HK-2 (cell line): ENCODE results near the gene G6PC1.
"Not testable (repeated sequence)": the region's sequence is repeated elsewhere in the genome, so short reads cannot be mapped to it uniquely, and the experiment has no call there.

ENCODE experiments used
- DNase-seq: peaks from one replicate; pipeline ENCODE4 v3.0.0-alpha.2; 2018; ENCODE audit not compliant: unreplicated experiment

G6PC1 gene

DNA sequence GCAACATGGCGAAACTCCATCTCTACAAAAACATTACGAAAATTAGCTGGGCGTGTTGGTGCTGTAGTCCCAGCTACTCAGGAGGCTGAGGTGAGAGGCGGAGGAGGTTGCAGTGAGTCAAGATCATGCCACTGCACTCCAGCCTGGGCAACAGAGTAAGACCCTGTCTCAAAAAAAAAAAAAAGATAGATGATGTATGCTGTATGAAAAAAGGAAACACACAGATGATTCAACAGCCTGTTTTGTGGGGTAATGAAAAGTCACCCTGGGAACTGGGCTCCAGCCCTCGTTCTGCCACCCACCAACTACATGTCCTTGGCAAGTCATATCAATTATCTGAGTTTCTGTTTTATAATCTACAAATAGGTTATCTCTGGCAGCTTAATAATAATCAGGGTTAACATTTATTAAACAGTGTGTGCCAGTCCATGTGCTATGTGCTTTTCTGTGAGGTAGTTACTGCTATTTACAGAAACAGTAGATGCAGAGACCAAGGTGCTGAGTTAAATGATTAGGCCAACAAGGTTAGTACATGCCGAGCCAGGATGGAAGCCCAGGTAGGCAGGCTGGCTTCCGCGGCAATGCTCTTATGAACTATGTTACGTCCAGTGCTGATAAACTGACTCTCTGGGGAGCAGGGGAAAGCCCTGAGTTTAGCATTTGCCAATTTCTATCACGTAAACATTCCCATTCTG, 1.1 kb downstream of the G6PC1 start:
- DNase-seq = no peak

DNA sequence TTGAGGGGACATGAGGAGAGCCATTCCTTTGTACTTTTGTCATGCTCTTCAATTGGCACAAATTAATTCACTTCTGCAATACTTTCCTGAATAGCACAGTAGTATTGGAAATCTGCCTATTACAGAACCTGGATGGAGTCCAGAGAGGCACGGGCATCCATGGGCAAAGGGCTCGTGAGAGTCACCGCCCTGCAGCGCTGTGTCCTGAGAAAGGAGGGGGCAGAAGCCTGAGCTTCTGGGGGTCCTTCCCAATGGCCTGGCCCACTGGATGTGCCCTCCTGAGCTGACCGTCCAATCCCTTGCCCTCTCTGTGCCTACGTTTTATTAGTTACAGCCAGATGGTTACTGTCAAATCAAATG, 3.5 kb downstream of the G6PC1 start:
- no peak for DNase-seq

DNA sequence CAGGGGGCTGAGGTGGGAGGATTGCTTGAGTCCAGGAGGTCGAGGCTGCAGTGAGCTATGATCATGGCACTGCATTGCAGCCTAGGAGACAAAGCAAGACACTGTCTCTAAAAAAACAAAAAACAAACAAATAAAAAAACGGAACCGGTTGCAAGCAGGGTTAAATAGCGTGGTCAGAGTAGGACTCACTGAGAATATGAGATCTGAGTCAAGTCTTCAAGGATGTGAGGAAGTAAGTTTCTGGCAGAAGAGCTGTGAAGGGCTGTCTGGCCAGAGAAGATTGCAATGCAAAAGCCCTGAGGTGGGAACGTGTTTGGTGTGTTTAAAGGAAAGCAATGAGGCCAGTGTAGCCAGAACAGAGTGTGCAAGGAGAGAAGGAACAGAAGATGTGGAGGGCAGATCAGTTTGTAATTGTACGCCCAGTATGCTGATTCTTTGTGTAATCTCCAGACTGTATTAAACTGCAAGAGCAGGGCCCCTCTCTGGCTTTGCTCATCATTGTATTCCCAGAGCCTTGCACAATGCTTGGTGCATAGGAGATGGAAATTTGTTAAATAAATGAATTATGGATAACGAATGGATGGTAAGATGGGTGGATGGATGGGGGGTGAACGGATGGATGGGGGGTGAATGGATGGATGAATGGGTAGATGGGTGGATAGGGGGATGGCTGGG, 6.3 kb downstream of the G6PC1 start:
- DNase-seq = no peak

DNA sequence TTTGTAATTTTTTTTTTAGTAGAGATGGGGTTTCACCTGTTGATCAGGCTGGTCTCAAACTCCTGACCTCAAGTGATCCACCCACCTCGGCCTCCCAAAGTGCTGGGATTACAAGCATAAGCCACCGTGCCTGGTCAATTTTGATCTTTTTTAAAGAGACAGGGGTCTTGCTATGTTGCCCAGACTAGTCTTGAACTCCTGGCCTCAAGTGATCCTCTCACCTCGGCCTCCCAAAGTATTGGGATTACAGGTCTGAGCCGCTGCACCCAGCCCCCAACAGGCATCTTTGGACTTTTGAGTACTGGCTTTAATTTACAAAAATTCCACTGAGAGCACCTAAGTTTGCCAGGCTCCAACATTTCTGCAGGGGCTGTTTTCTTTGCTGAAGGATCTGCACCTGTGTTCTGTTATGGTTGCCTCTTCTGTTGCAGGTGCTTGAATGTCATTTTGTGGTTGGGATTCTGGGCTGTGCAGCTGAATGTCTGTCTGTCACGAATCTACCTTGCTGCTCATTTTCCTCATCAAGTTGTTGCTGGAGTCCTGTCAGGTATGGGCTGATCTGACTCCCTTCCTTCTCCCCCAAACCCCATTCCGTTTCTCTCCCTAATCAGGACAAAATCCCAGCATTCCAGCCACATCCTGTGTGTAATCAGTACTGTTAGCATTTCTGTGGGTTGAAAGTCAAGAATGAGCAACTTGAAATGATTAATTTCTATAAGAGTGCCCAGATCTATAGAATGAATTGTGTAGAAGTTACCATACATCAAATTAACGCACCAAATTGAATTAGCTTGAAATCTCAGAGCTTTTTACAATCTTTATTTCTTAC, 8.5 kb downstream of the G6PC1 start:
- DNase-seq = no peak

DNA sequence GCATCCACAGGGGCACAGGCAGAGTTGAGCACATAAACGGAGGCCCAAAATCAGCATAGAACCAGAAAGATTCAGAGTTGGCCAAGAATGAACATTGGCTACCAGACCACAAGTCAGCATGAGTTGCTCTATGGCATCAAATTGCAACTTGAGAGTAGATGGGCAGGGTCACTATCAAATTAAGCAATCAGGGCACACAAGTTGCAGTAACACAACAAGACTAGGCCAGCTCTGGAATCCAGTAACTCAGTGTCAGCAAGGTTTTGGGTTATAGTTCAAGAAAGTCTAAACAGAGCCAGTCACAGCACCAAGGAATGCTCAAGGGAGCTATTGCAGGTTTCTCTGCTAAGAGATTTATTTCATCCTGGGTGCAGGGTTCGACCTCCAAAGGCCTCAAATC, 12.9 kb downstream of the G6PC1 start:
- no peak for DNase-seq

DNA sequence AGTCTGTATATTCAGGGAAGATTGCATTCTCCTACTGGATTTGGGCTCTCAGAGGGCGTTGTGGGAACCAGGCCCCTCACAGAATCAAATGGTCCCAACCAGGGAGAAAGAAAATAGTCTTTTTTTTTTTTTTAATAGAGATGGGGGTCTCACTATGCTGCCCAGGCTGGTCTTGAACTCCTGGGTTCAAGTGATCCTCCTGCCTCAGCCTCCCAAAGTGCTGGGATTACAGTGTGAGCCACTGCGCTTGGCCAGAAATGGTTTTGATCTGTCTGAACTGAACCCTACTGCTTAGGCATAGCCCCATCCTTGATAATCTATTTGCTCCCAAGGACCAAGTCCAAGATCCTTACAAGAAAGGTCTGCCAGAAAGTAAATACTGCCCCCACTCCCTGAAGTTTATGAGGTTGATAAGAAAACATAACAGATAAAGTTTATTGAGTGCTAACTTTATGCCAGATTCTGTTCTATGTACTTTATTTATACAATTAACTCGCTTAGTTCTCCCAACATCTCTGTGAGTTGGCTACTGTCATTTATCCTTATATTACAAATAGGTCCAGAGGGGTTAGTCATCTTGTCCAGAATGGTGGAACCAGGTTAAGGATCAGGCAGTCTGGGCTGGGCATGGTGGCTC, 13.5 kb downstream of the G6PC1 start:
- no peak for DNase-seq

DNA sequence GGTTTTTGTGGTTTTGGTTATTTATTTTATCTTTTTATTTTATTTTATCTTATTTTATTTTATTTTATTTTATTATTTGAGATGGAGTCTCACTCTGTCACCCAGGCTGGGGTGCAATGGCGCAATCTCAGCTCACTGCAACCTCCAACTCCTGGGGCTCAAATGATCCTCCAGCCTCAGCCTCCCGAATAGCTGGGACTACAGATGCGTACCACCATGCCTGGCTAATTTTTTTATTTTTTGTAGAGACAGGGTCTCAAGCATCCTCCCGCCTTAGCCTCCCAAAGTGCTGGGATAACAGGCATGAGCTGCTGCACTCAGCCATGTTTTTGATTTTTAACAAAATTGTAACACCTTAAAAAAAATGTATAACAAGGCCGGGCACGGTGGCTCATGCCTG, 14.7 kb downstream of the G6PC1 start:
- not testable (repeated sequence) for DNase-seq

DNA sequence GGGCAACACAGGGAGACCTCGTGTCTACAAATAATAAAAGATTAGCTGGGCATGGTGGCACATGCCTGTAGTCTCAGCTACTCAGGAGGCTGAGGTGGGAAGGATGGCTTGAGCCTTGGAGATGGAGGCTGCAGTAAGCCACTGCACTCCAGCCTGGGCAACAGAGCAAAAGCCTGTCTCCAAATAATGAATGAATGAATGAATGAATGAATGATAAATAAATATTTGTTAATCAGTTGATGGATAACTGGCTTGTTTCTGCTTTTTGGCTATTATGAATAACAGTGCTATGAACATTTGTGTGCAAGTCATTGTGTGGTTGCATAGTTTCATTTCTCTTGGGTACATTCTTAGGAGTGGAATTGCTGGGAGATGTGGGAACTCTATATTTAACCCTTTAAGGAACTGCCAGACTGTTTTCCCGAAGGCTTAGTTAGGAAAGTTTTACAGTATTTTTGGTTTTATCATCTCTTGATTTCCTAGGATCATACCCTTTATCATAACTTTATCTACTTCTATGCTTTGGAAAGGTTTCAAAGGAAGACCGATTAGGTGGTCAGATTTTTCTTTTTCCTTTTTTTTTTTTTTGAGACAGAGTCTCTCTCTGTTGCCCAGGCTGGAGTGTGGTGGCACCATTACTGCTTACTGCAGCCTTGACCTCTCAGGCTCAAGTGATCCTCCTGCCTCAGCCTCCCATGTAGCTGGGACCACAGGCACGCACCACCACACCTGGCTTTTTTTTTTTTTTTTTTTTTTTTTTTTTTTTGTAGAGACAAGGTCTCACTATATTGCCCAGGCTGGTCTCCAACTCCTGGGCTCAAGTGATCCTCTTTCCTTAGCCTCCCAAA, 16.0 kb downstream of the G6PC1 start:
- not testable (repeated sequence) for DNase-seq

DNA sequence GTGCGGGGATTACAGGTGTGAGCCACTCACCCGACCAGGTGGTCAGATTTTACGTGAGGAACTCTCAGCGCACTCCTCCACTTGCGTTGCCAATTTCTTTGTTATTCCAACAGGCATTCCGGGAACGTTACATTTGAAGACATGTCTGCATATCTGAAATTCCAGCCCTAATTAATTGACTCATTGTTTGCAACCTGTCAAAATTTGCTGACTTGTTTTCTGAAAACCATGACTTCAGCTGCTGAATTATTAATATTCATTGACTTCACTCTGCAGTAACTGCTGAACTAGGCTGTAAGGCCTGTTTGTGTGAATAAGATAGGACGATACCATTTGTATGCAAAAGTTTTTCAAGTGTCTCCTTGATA, 16.6 kb downstream of the G6PC1 start:
- DNase-seq = no peak

DNA sequence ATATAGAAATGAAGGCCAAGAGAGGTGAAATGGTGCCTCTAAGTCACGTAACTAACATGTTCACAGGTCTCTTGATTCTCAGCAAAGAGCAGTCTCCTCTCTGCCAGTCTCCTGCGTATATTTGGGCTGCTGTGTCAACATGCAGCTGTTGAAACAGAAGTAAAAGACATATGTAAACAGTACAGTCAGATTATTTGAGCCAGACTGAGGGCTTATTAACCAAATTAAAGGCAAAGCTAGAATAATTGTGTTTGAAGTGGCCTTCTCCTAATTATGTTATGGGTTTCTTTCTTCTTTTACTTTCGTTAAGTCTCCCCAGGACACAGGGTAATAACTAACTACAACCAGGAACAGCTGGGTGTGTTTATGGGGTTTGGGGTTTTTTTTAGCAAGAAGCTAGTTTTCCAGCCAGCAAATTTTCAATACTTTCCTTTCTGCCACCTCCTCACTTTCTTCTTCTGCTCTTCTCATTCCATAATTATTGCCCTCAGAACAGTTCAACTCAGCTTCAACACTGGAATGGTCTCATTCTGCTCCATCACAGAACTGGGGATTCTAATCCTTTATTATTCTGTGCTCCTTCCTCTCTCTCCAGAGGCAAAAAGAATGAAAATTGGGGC, 18.4 kb downstream of the G6PC1 start:
- DNase-seq = no peak

DNA sequence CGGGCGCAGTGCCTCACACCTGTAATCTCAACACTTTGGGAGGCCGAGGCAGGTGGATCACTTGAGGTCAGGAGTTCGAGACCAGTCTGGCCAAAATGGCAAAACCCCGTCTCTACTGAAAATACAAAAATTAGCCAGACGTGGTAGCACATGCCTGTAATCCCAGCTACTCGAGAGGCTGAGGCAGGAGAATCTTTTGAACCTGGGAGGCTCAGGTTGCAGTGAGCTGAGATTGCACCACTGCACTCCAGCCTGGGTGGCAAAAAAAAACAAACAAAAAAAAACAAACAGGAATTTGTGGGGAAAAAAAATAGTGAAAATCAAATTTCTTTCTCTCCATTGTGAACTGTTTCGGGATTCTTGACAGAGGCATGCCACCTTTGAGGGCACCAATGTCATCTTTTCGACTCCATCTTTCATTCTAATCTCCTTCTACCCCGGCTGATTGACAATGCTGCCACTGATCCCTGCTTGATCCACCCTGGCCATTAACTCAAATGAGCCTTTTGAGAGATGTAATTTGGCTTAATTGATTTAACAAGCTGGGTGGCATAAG, 19.0 kb downstream of the G6PC1 start:
- DNase-seq = not testable (repeated sequence)

DNA sequence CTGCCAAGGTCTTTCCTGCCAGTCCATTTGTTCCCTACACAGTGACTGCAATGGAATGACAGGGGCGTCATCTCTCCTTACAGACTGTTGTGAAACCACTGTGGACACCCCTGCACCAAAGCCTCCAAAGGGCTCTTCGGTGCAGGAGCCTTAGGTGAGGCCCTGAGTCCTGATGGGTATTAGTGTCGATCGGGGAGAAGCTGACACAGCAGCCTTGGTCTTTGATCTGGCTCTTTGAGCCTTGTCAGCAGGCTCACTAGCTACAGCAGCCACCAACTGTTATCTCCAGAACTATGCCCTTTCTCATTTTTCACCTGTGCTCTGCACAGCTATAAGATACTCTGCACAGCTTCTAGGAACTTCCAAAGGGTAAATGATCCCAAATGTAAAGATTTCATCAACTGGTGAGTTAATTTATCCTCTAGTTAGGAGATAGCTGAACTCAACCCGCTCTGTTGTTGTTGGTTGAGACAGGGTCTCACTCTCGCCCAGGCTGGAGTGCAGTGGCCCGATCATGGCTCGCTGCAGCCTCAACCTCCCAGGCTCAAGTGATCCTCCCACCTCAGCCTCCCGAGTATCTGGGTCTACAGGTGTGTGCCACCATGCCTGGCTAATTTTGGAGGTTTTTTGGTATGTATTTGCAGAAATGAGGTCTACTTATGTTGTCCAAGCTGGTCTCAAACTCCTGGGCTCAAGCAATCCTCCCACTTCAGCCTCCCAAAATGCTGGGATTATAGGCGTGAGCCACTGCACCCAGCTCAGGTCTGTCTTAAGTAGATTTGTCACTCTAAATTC, 19.7 kb downstream of the G6PC1 start:
- no peak for DNase-seq

DNA sequence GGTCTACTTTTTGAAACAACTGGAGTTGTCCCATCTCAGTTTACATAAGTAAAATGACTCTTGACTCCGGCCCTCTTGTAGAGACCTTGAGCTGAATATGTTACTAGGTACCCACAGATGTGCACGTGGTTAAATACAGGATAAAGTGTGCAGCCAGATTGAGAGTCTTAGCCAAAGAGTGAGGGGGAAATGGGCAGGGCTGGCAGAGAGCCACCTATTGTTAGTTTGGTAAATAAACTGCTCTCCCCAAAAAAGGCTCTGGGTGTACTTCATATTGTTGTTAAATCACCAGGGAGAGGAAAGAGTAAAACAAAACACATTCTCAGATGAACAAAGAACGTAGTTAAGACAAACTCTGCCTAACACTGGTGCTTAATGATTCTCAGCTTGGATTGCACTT, 20.3 kb downstream of the G6PC1 start:
- no peak for DNase-seq

DNA sequence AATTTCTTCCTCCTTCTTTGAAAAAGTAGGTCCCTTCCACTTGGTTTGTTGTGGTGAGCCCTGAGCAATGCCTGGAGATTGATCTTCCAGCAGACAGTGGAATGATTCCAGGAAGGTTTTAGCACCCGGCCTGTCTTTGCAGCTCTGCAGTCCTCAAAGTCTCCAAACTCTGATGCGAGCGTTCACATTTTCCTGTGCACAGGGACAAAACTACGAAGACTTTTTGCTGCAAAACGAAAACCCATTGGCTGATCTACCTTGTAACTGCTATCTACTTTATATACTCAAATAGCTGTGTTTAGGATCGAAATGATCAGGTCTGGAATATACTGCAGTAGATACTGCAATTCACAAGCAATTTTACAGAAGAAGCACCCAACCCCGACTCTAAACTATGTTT, 21.7 kb downstream of the G6PC1 start:
- DNase-seq = no peak

DNA sequence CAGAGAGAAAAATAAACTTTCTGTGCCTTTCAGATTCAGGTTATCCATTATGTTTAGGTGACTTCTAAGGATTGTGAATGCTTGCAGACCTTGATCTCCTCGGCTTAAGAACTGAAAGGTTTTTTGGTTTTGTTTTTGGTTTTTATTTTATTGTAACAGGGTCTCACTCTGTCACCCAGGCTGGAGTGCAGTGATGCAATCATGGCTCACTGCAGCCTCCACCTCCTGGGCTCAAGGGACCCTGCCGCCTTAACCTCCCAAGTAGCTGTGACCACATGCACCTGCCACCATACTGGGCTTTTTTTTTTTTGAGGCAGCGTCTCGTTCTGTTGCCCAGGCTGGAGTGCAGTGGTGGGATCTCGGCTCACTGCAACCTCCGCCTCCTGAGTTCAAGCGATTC, 22.9 kb downstream of the G6PC1 start:
- DNase-seq = not testable (repeated sequence)

DNA sequence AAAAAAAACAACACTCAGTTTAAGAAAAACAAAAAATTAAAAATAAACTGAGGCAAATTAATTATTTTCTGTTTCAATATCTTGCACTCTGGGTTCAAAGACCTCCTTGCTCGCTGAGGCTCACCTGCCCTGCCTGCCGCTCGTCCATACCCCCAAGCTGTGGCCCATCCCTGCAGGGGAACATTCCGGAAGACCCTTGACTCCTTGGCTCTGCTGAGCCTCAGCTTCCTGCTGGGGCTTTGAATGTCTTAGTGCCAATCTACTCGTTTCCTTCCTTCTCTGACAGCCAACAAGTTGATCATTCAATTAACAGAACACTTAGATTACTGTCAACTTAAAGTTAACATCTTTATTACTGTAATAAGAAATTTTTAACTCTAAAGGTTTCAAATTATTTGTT, 24.3 kb downstream of the G6PC1 start:
- DNase-seq = no peak

DNA sequence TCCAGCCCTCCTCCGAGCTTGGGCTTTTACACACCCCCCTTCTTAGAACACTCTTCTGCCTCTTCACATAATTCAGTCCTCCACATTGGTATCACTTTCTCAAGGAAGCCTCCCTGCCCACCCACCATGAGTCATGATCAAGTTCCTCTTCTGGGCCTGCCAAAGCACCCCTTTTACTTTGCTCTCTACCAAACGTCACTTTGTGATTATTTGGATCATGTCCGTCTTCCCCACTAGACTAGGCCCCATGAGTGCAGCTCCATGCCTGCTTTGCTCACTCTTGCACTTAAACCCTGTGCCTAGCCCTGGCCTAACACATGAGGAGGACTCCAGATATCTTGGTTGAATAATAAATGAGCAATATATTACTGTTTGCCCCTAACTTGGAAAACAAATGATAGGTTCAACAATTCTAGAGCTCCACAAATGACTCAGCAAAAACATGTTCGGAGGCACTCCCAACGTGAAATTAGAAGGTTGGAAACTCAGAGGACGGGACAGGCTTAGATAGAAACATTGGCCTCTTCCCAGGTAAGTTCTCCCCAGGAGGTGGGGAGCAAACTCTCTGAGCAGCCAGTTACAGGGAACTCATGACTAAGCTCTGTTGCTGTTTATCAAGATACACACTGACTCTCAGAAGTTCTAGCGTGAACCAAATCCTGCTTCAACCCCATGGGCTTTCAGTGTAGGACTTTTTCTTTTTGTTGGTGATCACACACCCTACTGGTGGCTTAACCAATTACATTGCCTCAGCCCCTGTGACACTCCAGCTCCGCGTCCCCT, 28.3 kb downstream of the G6PC1 start:
- DNase-seq = peak; percentile 24

DNA sequence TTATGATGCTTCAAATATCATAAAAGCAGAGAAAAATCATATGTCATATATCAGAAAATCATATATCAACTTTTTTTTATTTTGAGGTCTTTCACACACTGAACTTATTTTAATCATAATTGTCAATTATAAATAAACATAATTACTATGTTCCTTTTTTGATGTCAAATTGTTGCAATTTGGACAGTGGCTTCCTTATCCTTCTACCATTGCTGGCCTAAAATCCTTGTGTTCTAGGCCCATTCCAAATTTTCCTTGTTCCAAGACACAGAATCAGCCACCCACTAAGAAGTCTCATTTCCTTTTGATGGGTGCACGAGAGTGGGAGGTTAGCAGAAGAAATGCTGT, 28.9 kb downstream of the G6PC1 start:
- DNase-seq = no peak
